Peyer's patch (tissue), 4 donors: ENCODE data around the gene NSUN6.
A peak's percentile ranks its signal among the peaks of the same experiment; 100 is the strongest.

Experiments
- POLR2A ChIP-seq, 2 donors: fragments of 450-650 bp; IDR thresholded peaks; one replicate each; pipeline ENCODE4 v1.5.1; 2017; ENCODE audit warnings: antibody characterized with exemption in 2 of 2, mild to moderate bottlenecking in 2 of 2, moderate library complexity in 2 of 2
- TF ChIP-seq, protein P1 (sequence below), 6 experiments: fragments of 450-650 bp in 4 of 6; fragments of 200-600 bp in 2 of 6; sonication (generic) in 1 of 6; IDR thresholded peaks; one replicate each; pipeline ENCODE4 v1.5.1; 2017 to 2019; ENCODE audit warnings: antibody characterized with exemption in 6 of 6, mild to moderate bottlenecking in 3 of 6, moderate library complexity in 1 of 6

DNA sequence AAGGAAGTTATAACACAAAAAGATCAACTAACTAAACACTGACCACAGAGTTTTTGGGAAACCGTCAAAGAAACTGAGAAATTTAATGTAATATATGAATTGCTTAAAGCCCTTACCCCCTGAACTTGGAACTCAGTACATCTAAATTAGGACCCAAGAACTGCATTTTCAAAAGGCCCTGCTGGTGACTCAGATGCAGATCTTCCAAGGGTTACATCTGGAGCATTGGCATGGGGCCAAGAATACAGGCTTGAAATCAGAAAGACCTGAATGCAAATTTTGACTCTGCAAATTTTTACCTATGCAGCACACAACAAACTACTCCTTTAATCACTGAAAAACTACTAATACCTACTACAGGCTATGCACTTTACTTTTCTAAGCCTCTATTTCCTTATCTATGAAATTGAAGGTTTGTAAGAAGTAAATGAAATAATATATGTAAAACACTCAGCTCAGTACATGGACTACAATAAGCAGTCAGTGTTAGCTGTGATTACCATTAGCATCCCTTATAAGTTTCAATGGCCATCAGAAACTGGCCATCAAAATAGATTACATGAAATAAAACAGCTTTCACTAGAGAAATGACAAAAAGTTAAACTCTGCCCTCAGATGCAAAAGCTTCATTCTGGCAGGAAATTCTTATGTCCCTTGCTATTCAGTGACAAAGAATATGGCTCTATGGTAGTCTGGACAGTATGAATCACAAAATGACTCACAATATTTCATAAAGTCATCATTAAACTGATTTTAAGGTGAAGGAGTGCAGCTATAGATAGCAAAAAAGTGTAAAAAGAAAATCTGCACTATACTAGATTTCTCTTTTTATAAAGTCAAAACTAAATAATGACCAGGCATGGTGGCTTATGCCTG, 43.6 kb downstream of the NSUN6 start:
- TF ChIP-seq, protein P1, sequence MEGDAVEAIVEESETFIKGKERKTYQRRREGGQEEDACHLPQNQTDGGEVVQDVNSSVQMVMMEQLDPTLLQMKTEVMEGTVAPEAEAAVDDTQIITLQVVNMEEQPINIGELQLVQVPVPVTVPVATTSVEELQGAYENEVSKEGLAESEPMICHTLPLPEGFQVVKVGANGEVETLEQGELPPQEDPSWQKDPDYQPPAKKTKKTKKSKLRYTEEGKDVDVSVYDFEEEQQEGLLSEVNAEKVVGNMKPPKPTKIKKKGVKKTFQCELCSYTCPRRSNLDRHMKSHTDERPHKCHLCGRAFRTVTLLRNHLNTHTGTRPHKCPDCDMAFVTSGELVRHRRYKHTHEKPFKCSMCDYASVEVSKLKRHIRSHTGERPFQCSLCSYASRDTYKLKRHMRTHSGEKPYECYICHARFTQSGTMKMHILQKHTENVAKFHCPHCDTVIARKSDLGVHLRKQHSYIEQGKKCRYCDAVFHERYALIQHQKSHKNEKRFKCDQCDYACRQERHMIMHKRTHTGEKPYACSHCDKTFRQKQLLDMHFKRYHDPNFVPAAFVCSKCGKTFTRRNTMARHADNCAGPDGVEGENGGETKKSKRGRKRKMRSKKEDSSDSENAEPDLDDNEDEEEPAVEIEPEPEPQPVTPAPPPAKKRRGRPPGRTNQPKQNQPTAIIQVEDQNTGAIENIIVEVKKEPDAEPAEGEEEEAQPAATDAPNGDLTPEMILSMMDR (IDR thresholded peaks at IDR 0.05): peak in 1 of 6 experiments; percentile 8
- no peak for TF ChIP-seq POLR2A (IDR thresholded peaks at IDR 0.05)
